ENCODE measurements around the gene PPFIA1.

Gene PPFIA1

GRCh38 chr11:70430671-70431574, 160.4 kb downstream of the PPFIA1 start:
- no peak overlapping the region for H2BK12ac ChIP-seq (ENCODE audit: low read length)

GRCh38 chr11:70431611-70432010, 161.1 kb downstream of the PPFIA1 start:
- Histone ChIP-seq H3K4ac (ENCODE audit: low read depth, low read length) (no peak overlapping the region), H2BK5ac (ENCODE audit: low read depth, low read length, poor library complexity) (no peak overlapping the region), H3K4me3 (ENCODE audit: low read depth, low read length) (peak overlapping the region; percentile 39), H3K36me3 (ENCODE audit: control insufficient read depth in 1 of 2, insufficient read depth in 2 of 2, low read length in 2 of 2) (peaks cover 86 to 87% of the 10 kb centered on the region in 2 experiments), H2AK5ac (ENCODE audit: low read length) (no peak overlapping the region), H3K27me3 (ENCODE audit: insufficient read depth, low read length) (no peaks in the 10 kb centered on the region), H4K8ac (ENCODE audit: low read depth, low read length) (no peak overlapping the region), H3K14ac (ENCODE audit: low read length) (no peak overlapping the region), H3K9ac (ENCODE audit: low read length) (no peak overlapping the region), H3K79me1 (ENCODE audit: low read length) (no peaks in the 10 kb centered on the region), H2BK120ac (ENCODE audit: insufficient read depth, low read length, poor library complexity) (no peak overlapping the region), H4K91ac (ENCODE audit: low read depth, low read length) (no peak overlapping the region), H3K18ac (ENCODE audit: low read length) (no peak overlapping the region), H3K27ac (ENCODE audit: low read depth, low read length) (no peak overlapping the region), H3K4me2 (ENCODE audit: low read length) (no peak overlapping the region), H4K12ac (ENCODE audit: low read depth, low read length) (no peak overlapping the region), H2BK12ac (ENCODE audit: low read length) (no peak overlapping the region), H3K23ac (ENCODE audit: low read length) (no peak overlapping the region), H3K9me3 (ENCODE audit: insufficient read depth, low read depth, low read length) (no peaks in the 10 kb centered on the region), H3K79me2 (ENCODE audit: control insufficient read depth, insufficient read depth, low read length, poor library complexity) (no peaks in the 10 kb centered on the region), H3K4me1 (ENCODE audit: control insufficient read depth in 1 of 2, insufficient read depth in 2 of 2, low read length in 2 of 2) (no peaks in the 10 kb centered on the region), H2AFZ (ENCODE audit: insufficient read depth, low read length, poor library complexity) (no peak overlapping the region)
- DNase-seq, result no peak
- WGBS (ENCODE audit: extremely low coverage, insufficient coverage, insufficient read length), result no CpG with 5 or more reads among the region's 12 CpGs

More at GRCh38 chr11:70430671-70431574, 160.4 kb downstream of the PPFIA1 start:
- Histone ChIP-seq H4K12ac (ENCODE audit: low read depth, low read length) (no peak overlapping the region), H3K23ac (ENCODE audit: low read length) (no peak overlapping the region), H3K9me3 (ENCODE audit: insufficient read depth, low read depth, low read length) (no peaks in the 10 kb centered on the region), H3K9ac (ENCODE audit: low read length) (no peak overlapping the region), H3K27me3 (ENCODE audit: insufficient read depth, low read length) (no peaks in the 10 kb centered on the region), H3K4me2 (ENCODE audit: low read length) (no peak overlapping the region), H3K14ac (ENCODE audit: low read length) (no peak overlapping the region), H4K91ac (ENCODE audit: low read depth, low read length) (no peak overlapping the region), H2AFZ (ENCODE audit: insufficient read depth, low read length, poor library complexity) (no peak overlapping the region), H3K36me3 (ENCODE audit: control insufficient read depth in 1 of 2, insufficient read depth in 2 of 2, low read length in 2 of 2) (peaks cover 81% of the 10 kb centered on the region in 2 experiments), H2BK5ac (ENCODE audit: low read depth, low read length, poor library complexity) (no peak overlapping the region), H3K79me1 (ENCODE audit: low read length) (no peaks in the 10 kb centered on the region), H3K27ac (ENCODE audit: low read depth, low read length) (no peak overlapping the region), H4K8ac (ENCODE audit: low read depth, low read length) (no peak overlapping the region), H2AK5ac (ENCODE audit: low read length) (no peak overlapping the region), H3K79me2 (ENCODE audit: control insufficient read depth, insufficient read depth, low read length, poor library complexity) (no peaks in the 10 kb centered on the region), H3K4me1 (ENCODE audit: control insufficient read depth in 1 of 2, insufficient read depth in 2 of 2, low read length in 2 of 2) (no peaks in the 10 kb centered on the region), H2BK120ac (ENCODE audit: insufficient read depth, low read length, poor library complexity) (no peak overlapping the region), H3K4me3 (ENCODE audit: low read depth, low read length) (peak overlapping the region; percentile 54), H3K4ac (ENCODE audit: low read depth, low read length) (no peak overlapping the region), H3K18ac (ENCODE audit: low read length) (no peak overlapping the region)
- no CpG with 5 or more reads among the region's 25 CpGs for WGBS (ENCODE audit: extremely low coverage, insufficient coverage, insufficient read length)
- no peak for DNase-seq

- Histone ChIP-seq H3K14ac (ENCODE audit: low read length) (no peak overlapping the region), H3K4me1 (ENCODE audit: control insufficient read depth in 1 of 2, insufficient read depth in 2 of 2, low read length in 2 of 2) (no peaks in the 10 kb centered on the region), H4K8ac (ENCODE audit: low read depth, low read length) (no peak overlapping the region), H3K36me3 (ENCODE audit: control insufficient read depth in 1 of 2, insufficient read depth in 2 of 2, low read length in 2 of 2) (peaks cover 89 to 90% of the 10 kb centered on the region in 2 experiments), H3K4me2 (ENCODE audit: low read length) (no peak overlapping the region), H2BK120ac (ENCODE audit: insufficient read depth, low read length, poor library complexity) (no peak overlapping the region), H3K4ac (ENCODE audit: low read depth, low read length) (no peak overlapping the region), H3K79me1 (ENCODE audit: low read length) (no peaks in the 10 kb centered on the region), H3K9me3 (ENCODE audit: insufficient read depth, low read depth, low read length) (no peaks in the 10 kb centered on the region), H3K9ac (ENCODE audit: low read length) (no peak overlapping the region), H2AK5ac (ENCODE audit: low read length) (no peak overlapping the region), H3K23ac (ENCODE audit: low read length) (no peak overlapping the region), H2BK5ac (ENCODE audit: low read depth, low read length, poor library complexity) (no peak overlapping the region), H4K12ac (ENCODE audit: low read depth, low read length) (no peak overlapping the region), H3K27ac (ENCODE audit: low read depth, low read length) (no peak overlapping the region), H2BK12ac (ENCODE audit: low read length) (no peak overlapping the region), H3K18ac (ENCODE audit: low read length) (no peak overlapping the region), H2AFZ (ENCODE audit: insufficient read depth, low read length, poor library complexity) (no peak overlapping the region), H3K79me2 (ENCODE audit: control insufficient read depth, insufficient read depth, low read length, poor library complexity) (no peaks in the 10 kb centered on the region), H3K4me3 (ENCODE audit: low read depth, low read length) (no peak overlapping the region), H4K91ac (ENCODE audit: low read depth, low read length) (no peak overlapping the region), H3K27me3 (ENCODE audit: insufficient read depth, low read length) (no peaks in the 10 kb centered on the region)
- no peak for DNase-seq
- WGBS (ENCODE audit: extremely low coverage, insufficient coverage, insufficient read length), result no CpG with 5 or more reads among the region's 16 CpGs
Measured at GRCh38 chr11:70432065-70432464, 161.6 kb downstream of the PPFIA1 start.

- no peak overlapping the region for H3K4me2 ChIP-seq (ENCODE audit: low read length)
- H3K4me1 ChIP-seq (ENCODE audit: control insufficient read depth in 1 of 2, insufficient read depth in 2 of 2, low read length in 2 of 2), result no peaks in the 10 kb centered on the region
- no peak overlapping the region for H2AFZ ChIP-seq (ENCODE audit: insufficient read depth, low read length, poor library complexity)
- no peaks in the 10 kb centered on the region for H3K27me3 ChIP-seq (ENCODE audit: insufficient read depth, low read length)
- no peak overlapping the region for H3K4me3 ChIP-seq (ENCODE audit: low read depth, low read length)
- peaks cover 90% of the 10 kb centered on the region in 2 experiments for H3K36me3 ChIP-seq (ENCODE audit: control insufficient read depth in 1 of 2, insufficient read depth in 2 of 2, low read length in 2 of 2)
- H3K4ac ChIP-seq (ENCODE audit: low read depth, low read length), result no peak overlapping the region
- WGBS (ENCODE audit: extremely low coverage, insufficient coverage, insufficient read length), result no CpG with 5 or more reads among the region's 15 CpGs
- no peak overlapping the region for H3K27ac ChIP-seq (ENCODE audit: low read depth, low read length)
- H2BK5ac ChIP-seq (ENCODE audit: low read depth, low read length, poor library complexity), result no peak overlapping the region
- H3K79me1 ChIP-seq (ENCODE audit: low read length), result no peaks in the 10 kb centered on the region
- H4K8ac ChIP-seq (ENCODE audit: low read depth, low read length), result no peak overlapping the region
- H2BK12ac ChIP-seq (ENCODE audit: low read length), result no peak overlapping the region
- H3K9me3 ChIP-seq (ENCODE audit: insufficient read depth, low read depth, low read length), result no peaks in the 10 kb centered on the region
- no peak overlapping the region for H3K14ac ChIP-seq (ENCODE audit: low read length)
- DNase-seq, result no peak
- no peak overlapping the region for H4K91ac ChIP-seq (ENCODE audit: low read depth, low read length)
- H2BK120ac ChIP-seq (ENCODE audit: insufficient read depth, low read length, poor library complexity), result no peak overlapping the region
- H3K18ac ChIP-seq (ENCODE audit: low read length), result no peak overlapping the region
- no peak overlapping the region for H2AK5ac ChIP-seq (ENCODE audit: low read length)
- H3K23ac ChIP-seq (ENCODE audit: low read length), result no peak overlapping the region
- no peak overlapping the region for H4K12ac ChIP-seq (ENCODE audit: low read depth, low read length)
- no peak overlapping the region for H3K9ac ChIP-seq (ENCODE audit: low read length)
- H3K79me2 ChIP-seq (ENCODE audit: control insufficient read depth, insufficient read depth, low read length, poor library complexity), result no peaks in the 10 kb centered on the region
Measured at GRCh38 chr11:70432580-70432979, 162.1 kb downstream of the PPFIA1 start.

Measured in trophoblast cell (in vitro differentiated cells and primary cell).